SK-N-SH (cell line): ENCODE data around the gene LGR4. TPM values are rescaled to one million over a fixed set of nuclear protein-coding genes. Genes with fewer than 3 reads are reported as not detected.

Experiments
- CTCF ChIA-PET: fragments of 300-600, 350-600 bp; formaldehyde crosslinking; extraction: SDS; loops from one replicate; lab custom pipeline; 2021; lab: Yijun Ruan, JAX
- POLR2A ChIA-PET: fragments of 350-600 bp; sonication (Branson Sonifier 250); formaldehyde crosslinking; extraction: SDS; loops from one replicate; lab custom pipeline; 2020; ENCODE audit warnings: antibody characterized with exemption, inconsistent platforms; lab: Yijun Ruan, JAX
- DNase-seq: peaks from one replicate; pipeline ENCODE4 v3.0.0; 2012
- H2AFZ ChIP-seq: fragments of 200-600 bp; sonication (generic); 2 replicates; pipeline ENCODE4 v1.8.1; 2016; ENCODE audit warnings: antibody characterized with exemption, mild to moderate bottlenecking, low read depth
- H3F3A ChIP-seq: fragments of 200-600 bp; sonication (generic); replicated peaks from 2 replicates; pipeline ENCODE3; 2016; ENCODE audit warnings: antibody characterized with exemption, mild to moderate bottlenecking; ENCODE audit not compliant: insufficient read depth
- H3K27ac ChIP-seq, 2 experiments: fragments of 200-500 bp in 1 of 2; fragments of 200-600 bp in 1 of 2; sonication (Bioruptor generic) in 1 of 2; sonication (generic), shearing (Covaris generic) in 1 of 2; 2 replicates each; pipeline versions ENCODE4 v1.5.1 to v1.6.1; 2014 to 2016; ENCODE audit warnings: low read depth in 2 of 2, inconsistent platforms in 1 of 2, low read length in 1 of 2, mild to moderate bottlenecking in 1 of 2, mixed read lengths in 1 of 2
- H3K27me3 ChIP-seq: fragments of 200-600 bp; sonication (generic), shearing (Covaris generic); 2 replicates; pipeline ENCODE4 v1.6.1; 2016; ENCODE audit warnings: mixed run types; ENCODE audit not compliant: insufficient read depth
- H3K36me3 ChIP-seq, 2 experiments: fragments of 200-500 bp in 1 of 2; fragments of 200-600 bp in 1 of 2; sonication (Bioruptor generic) in 1 of 2; sonication (generic) in 1 of 2; replicated peaks in 1 of 2; 2 replicates each; pipeline versions ENCODE3 to v1.5.1; 2014 to 2016; ENCODE audit warnings: low read length in 1 of 2, mild to moderate bottlenecking in 1 of 2; ENCODE audit not compliant: insufficient read depth in 2 of 2, control insufficient read depth in 1 of 2
- H3K4me1 ChIP-seq, 2 experiments: fragments of 200-500 bp in 1 of 2; fragments of 200-600 bp in 1 of 2; sonication (Bioruptor generic) in 1 of 2; sonication (generic), shearing (Covaris generic) in 1 of 2; 2 replicates each; pipeline versions ENCODE4 v1.5.1 to v1.6.1; 2014 to 2016; ENCODE audit warnings: low read depth in 1 of 2, low read length in 1 of 2, mixed run types in 1 of 2; ENCODE audit not compliant: insufficient read depth in 2 of 2, control insufficient read depth in 1 of 2
- H3K4me2 ChIP-seq: fragments of 200-600 bp; sonication (generic), shearing (Covaris generic); 2 replicates; pipeline ENCODE4 v1.6.1; 2017; ENCODE audit warnings: mixed run types
- H3K4me3 ChIP-seq, 2 experiments: fragments of 200-500 bp in 1 of 2; fragments of 200-600 bp in 1 of 2; sonication (Bioruptor generic) in 1 of 2; sonication (generic), shearing (Covaris generic) in 1 of 2; 2 replicates each; pipeline versions ENCODE4 v1.5.1 to v1.8.1; 2014 to 2016; ENCODE audit warnings: low read depth in 2 of 2, inconsistent platforms in 1 of 2, low read length in 1 of 2, mild to moderate bottlenecking in 1 of 2, mixed read lengths in 1 of 2, moderate library complexity in 1 of 2
- H3K79me2 ChIP-seq: fragments of 200-600 bp; sonication (generic); 2 replicates; pipeline ENCODE4 v1.8.1; 2017; ENCODE audit warnings: mild to moderate bottlenecking; ENCODE audit not compliant: insufficient read depth
- H3K9ac ChIP-seq: fragments of 200-600 bp; sonication (generic); 2 replicates; pipeline ENCODE4 v1.6.1; 2017; ENCODE audit warnings: mixed run types
- H3K9me2 ChIP-seq: fragments of 200-600 bp; sonication (generic); 2 replicates; pipeline ENCODE4 v1.6.1; 2017; ENCODE audit warnings: mixed run types
- H3K9me3 ChIP-seq: fragments of 200-600 bp; sonication (generic); 2 replicates; pipeline ENCODE4 v1.6.1; 2017; ENCODE audit warnings: mixed run types, mild to moderate bottlenecking, moderate library complexity
- H4K20me1 ChIP-seq: fragments of 200-600 bp; sonication (generic); 2 replicates; pipeline ENCODE4 v1.6.1; 2017; ENCODE audit warnings: mild to moderate bottlenecking, mixed run types; ENCODE audit not compliant: insufficient read depth
- CTCF ChIP-seq: fragments of 200-600 bp; sonication (generic); IDR thresholded peaks from 2 replicates; pipeline ENCODE4 v1.6.1; 2017; ENCODE audit warnings: antibody characterized with exemption, mild to moderate bottlenecking, moderate library complexity
- FOSL2 ChIP-seq: IDR thresholded peaks from 2 replicates; pipeline ENCODE4 v1.4.0; 2012; ENCODE audit warnings: low read depth, mild to moderate bottlenecking, moderate library complexity, borderline replicate concordance
- FOXM1 ChIP-seq: IDR thresholded peaks from 2 replicates; pipeline ENCODE4 v1.4.0; 2012; ENCODE audit warnings: low read depth, mild to moderate bottlenecking
- GATA2 ChIP-seq: sonication (generic); formaldehyde crosslinking; IDR thresholded peaks from 2 replicates; pipeline ENCODE4 v1.5.0; 2020; ENCODE audit warnings: mild to moderate bottlenecking, missing genetic modification reagents
- IRF3 ChIP-seq: fragments of 150-350 bp; IDR thresholded peaks from 2 replicates; pipeline ENCODE4 v1.6.1; 2016; ENCODE audit warnings: mild to moderate bottlenecking, low read depth, low read length
- JUND ChIP-seq: IDR thresholded peaks from 2 replicates; pipeline ENCODE4 v1.4.0; 2012
- MAX ChIP-seq: IDR thresholded peaks from 2 replicates; pipeline ENCODE4 v1.4.0; 2012; ENCODE audit warnings: low read depth
- MEF2A ChIP-seq: IDR thresholded peaks from 2 replicates; pipeline ENCODE4 v1.4.0; 2012; ENCODE audit warnings: low read depth, borderline replicate concordance
- MXI1 ChIP-seq: IDR thresholded peaks from 2 replicates; pipeline ENCODE4 v1.6.1; 2012; ENCODE audit warnings: mild to moderate bottlenecking, low read depth, low read length, improper control_type of control experiment
- NFIC ChIP-seq: IDR thresholded peaks from 2 replicates; pipeline ENCODE4 v1.4.0; 2012; ENCODE audit warnings: borderline replicate concordance
- NRF1 ChIP-seq: IDR thresholded peaks from 2 replicates; pipeline ENCODE4 v1.6.1; 2012; ENCODE audit warnings: low read depth, mild to moderate bottlenecking, low read length
- POLR2AphosphoS5 ChIP-seq: IDR thresholded peaks from 2 replicates; pipeline ENCODE4 v1.6.1; 2012; ENCODE audit warnings: low read depth, low read length
- RXRA ChIP-seq: IDR thresholded peaks from 2 replicates; pipeline ENCODE4 v1.4.0; 2012; ENCODE audit warnings: low read depth, mild to moderate bottlenecking, borderline replicate concordance
- SIN3A ChIP-seq: IDR thresholded peaks from 2 replicates; pipeline ENCODE4 v1.6.1; 2012; ENCODE audit warnings: low read depth, mild to moderate bottlenecking, low read length, moderate library complexity, borderline replicate concordance
- TCF12 ChIP-seq: IDR thresholded peaks from 2 replicates; pipeline ENCODE4 v1.4.0; 2012
- ZBTB33 ChIP-seq: IDR thresholded peaks from 2 replicates; pipeline ENCODE4 v1.4.0; 2012; ENCODE audit warnings: low read depth, borderline replicate concordance
- WGBS: methylation state at CpG from one replicate; pipeline ENCODE4 v1.1.6; 2017; ENCODE audit warnings: low lambda C conversion rate; 5-methylcytosine and 5-hydroxymethylcytosine counted together
- polyA plus RNA-seq, 3 experiments: library from polyadenylated mRNA; depleted of rRNA; stranded (reverse); fragments of >200 nt; gene quantifications; 2 replicates each; pipeline ENCODE4 v1.2.3, GENCODE V29; 2012
- TF ChIP-seq, protein P1 (sequence below): IDR thresholded peaks from 2 replicates; pipeline ENCODE4 v1.6.1; 2012; ENCODE audit warnings: mild to moderate bottlenecking, low read depth, low read length, moderate library complexity
- TF ChIP-seq, protein P2 (sequence below): IDR thresholded peaks from 2 replicates; pipeline ENCODE4 v1.4.0; 2012; ENCODE audit warnings: low read depth, borderline replicate concordance

LGR4 gene
- polyA plus RNA-seq, 1 of the 3 experiments (the other 2 are of a cell fraction) = 2.6 TPM

GRCh38 chr11:27475622-27476021 lies 3.0 kb upstream of the LGR4 start:
- DNase-seq = no peak
- no peak overlapping the region for H3K4me2 ChIP-seq
- H3K79me2 ChIP-seq = peaks cover 6% of the 10 kb centered on the region; the same call in 1 of the 2 replicates
- H3K9me3 ChIP-seq = no peaks in the 10 kb centered on the region
- ChIA-PET POLR2A (no interaction called here), CTCF (interaction anchor here (1.1 to 3.8 kb wide), 4 partner anchors 10 to 292 kb away, joined by 3 to 21 read pairs (median 10); no protein-coding TSS in a partner anchor)
- no peak overlapping the region for H3K4me3 ChIP-seq
- no peak overlapping the region for H2AFZ ChIP-seq
- 87% methylated on average over 5 of the region's 5 CpGs for WGBS
- H3K27ac ChIP-seq = no peak overlapping the region
- no peak overlapping the region for H3K9ac ChIP-seq
- no peaks in the 10 kb centered on the region for H3K27me3 ChIP-seq
- no peaks in the 10 kb centered on the region for H3K36me3 ChIP-seq
- no peaks in the 10 kb centered on the region; the same call in 1 of the 2 replicates for H4K20me1 ChIP-seq
- H3F3A ChIP-seq = peaks cover 4% of the 10 kb centered on the region
- no peaks in the 10 kb centered on the region for H3K9me2 ChIP-seq
- H3K4me1 ChIP-seq = peaks cover 9 to 10% of the 10 kb centered on the region in 2 experiments
- TF ChIP-seq, protein P1, sequence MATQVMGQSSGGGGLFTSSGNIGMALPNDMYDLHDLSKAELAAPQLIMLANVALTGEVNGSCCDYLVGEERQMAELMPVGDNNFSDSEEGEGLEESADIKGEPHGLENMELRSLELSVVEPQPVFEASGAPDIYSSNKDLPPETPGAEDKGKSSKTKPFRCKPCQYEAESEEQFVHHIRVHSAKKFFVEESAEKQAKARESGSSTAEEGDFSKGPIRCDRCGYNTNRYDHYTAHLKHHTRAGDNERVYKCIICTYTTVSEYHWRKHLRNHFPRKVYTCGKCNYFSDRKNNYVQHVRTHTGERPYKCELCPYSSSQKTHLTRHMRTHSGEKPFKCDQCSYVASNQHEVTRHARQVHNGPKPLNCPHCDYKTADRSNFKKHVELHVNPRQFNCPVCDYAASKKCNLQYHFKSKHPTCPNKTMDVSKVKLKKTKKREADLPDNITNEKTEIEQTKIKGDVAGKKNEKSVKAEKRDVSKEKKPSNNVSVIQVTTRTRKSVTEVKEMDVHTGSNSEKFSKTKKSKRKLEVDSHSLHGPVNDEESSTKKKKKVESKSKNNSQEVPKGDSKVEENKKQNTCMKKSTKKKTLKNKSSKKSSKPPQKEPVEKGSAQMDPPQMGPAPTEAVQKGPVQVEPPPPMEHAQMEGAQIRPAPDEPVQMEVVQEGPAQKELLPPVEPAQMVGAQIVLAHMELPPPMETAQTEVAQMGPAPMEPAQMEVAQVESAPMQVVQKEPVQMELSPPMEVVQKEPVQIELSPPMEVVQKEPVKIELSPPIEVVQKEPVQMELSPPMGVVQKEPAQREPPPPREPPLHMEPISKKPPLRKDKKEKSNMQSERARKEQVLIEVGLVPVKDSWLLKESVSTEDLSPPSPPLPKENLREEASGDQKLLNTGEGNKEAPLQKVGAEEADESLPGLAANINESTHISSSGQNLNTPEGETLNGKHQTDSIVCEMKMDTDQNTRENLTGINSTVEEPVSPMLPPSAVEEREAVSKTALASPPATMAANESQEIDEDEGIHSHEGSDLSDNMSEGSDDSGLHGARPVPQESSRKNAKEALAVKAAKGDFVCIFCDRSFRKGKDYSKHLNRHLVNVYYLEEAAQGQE = no peak
- TF ChIP-seq MEF2A = no peak
- no peak for TF ChIP-seq TCF12
- no peak for TF ChIP-seq MAX
- no peak for TF ChIP-seq IRF3
- TF ChIP-seq RXRA = no peak
- TF ChIP-seq POLR2AphosphoS5 = no peak
- TF ChIP-seq ZBTB33 = no peak
- TF ChIP-seq NRF1 = no peak
- no peak for TF ChIP-seq CTCF
- TF ChIP-seq FOSL2 = no peak
- TF ChIP-seq SIN3A = no peak
- no peak for TF ChIP-seq FOXM1
- no peak for TF ChIP-seq MXI1
- no peak for TF ChIP-seq NFIC
- TF ChIP-seq GATA2 = no peak
- no peak for TF ChIP-seq JUND
- TF ChIP-seq, protein P2, sequence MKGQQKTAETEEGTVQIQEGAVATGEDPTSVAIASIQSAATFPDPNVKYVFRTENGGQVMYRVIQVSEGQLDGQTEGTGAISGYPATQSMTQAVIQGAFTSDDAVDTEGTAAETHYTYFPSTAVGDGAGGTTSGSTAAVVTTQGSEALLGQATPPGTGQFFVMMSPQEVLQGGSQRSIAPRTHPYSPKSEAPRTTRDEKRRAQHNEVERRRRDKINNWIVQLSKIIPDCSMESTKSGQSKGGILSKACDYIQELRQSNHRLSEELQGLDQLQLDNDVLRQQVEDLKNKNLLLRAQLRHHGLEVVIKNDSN = no peak
- TF ChIP-seq, all 33 proteins: peak for 0
